Activated T-cell treated with anti-CD3 and anti-CD28 coated beads, Interleukin-2, amount 50 U/mL, for 1 hour (primary cell): ENCODE measurements around the gene SLC35E4.
"Not testable (repeated sequence)": the region's sequence is repeated elsewhere in the genome, so short reads cannot be mapped to it uniquely, and the experiment has no call there.

Experiments
- DNase-seq: peaks from one replicate; pipeline ENCODE4 v3.0.0-alpha.2; 2020

Gene SLC35E4

GRCh38 chr22:30612789-30613188, 22.8 kb upstream of the SLC35E4 start:
- DNase-seq: no peak

GRCh38 chr22:30614268-30614667, 21.3 kb upstream of the SLC35E4 start:
- DNase-seq: no peak

- no peak for DNase-seq
Measured at GRCh38 chr22:30614879-30615278, 20.7 kb upstream of the SLC35E4 start.

DNA sequence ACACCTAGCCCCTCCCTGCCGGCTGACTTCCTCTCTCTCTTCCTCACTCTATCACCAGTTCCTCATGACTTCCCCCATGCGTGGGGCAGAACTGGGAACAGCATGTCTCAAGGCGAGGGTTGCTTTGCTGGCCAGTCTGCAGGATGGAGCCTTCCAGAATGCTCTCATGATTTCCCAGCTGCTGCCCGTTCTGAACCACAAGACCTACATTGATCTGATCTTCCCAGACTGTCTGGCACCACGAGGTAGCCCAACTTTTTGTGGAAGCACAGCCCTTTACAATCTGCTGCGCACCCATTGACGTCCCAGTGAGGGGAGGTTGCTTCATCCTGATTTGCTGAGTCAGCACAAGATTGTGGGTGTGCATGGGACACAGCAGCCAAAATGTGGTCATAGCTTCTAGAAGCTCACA, 20.0 kb upstream of the SLC35E4 start:
- no peak for DNase-seq

DNA sequence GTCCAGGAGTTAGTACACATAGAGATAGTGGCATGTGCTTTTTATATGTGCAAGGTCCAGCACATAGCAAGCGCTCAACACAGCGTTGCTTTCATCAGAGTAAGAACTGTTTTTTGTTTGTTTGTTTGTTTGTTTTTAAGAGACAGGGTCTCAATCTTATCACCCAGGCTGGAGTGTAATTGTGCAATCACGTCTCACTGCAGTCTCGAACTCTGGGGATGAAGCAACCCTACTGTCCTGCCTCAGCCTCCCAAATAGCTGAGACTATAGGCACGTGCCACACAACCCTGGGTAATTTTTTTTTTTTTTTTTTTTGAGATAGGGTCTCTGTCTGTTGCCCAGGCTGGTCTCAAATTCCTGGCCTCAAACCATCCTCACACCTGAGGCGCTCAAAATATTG, 17.8 kb upstream of the SLC35E4 start:
- no peak for DNase-seq

DNA sequence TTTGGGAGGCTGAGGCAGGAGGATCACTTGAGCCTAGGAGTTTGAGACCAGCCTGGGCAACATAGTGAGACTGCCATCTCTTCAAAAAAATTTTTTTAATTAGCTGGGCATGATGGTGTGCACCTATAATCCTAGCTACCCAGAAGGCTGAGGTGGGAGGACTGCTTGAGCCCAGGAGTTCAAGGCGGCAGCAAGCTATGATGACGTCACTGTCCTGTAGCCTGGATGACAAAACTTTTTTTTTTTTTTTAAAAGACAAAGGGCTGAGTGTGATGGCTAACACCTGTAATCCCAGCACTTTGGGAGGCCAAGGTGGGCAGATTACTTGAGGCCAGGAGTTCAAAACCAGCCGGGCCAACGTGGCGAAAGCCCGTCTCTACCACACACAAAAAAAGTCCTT, 15.7 kb upstream of the SLC35E4 start:
- DNase-seq: not testable (repeated sequence)

GRCh38 chr22:30626413-30626812, 9.2 kb upstream of the SLC35E4 start:
- DNase-seq: no peak

DNA sequence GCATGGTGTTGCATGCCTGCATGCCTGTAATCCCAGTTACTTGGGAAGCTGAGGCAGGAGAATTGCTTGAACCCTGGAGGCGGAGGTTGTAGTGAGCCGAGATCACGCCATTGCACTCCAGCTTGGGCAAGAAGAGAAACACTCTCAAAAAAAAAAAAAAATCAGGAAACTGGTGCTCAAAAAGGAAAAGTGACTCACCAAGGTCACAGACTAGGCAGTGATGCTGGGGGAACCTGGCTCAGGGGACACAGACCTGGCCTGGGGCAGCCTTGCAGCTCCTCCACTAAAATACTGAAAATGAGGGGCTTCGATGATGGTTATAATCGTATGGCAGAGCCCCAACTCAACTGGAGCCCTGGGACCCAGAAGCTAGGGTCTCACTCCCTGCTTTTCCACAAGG, 8.1 kb upstream of the SLC35E4 start:
- DNase-seq: no peak

DNA sequence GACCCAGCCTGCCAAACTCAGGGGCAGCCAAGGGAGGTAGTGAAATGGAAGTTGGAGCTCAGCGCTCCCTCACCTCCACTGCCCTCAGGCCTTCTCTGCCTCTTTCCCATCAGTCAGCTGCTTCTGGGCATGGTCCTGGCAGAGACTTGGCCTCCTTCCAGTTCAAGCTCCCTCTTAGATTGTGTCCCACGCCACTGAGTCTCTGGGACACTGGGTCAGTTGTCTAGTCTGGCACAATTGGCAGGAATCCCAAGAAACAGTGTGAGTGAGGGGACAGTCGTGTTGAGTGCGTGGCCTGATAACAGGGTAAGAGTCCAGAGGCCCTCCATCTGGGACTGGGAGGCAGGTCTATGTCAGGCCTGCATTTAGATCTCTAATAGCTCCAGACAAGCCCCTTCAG, 7.1 kb upstream of the SLC35E4 start:
- no peak for DNase-seq

- not testable (repeated sequence) for DNase-seq
Measured at GRCh38 chr22:30631469-30631868, 4.1 kb upstream of the SLC35E4 start.

GRCh38 chr22:30634471-30635233, 929 bp upstream of the SLC35E4 start:
- peak; percentile 93 for DNase-seq

DNA sequence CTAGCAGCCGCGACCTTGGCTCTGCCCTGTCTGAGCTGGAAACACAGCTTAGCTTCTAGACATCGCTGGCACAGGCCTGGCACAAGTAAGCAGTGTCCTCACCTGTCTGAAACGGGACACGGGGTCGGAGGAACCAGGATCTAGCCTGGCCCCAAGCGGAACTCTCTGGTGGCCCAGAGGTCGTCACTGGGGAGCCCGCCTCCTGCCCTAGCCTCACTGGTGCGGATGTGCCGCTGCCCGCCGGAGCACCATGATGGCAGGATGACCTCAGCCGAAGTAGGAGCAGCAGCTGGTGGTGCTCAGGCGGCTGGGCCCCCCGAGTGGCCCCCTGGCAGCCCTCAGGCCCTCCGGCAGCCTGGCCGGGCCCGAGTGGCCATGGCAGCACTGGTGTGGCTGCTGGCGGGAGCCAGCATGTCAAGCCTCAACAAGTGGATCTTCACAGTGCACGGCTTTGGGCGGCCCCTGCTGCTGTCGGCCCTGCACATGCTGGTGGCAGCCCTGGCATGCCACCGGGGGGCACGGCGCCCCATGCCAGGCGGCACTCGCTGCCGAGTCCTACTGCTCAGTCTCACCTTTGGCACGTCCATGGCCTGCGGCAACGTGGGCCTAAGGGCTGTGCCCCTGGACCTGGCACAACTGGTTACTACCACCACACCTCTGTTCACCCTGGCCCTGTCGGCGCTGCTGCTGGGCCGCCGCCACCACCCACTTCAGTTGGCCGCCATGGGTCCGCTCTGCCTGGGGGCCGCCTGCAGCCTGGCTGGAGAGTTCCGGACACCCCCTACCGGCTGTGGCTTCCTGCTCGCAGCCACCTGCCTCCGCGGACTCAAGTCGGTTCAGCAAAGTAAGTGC, 871 bp downstream of the SLC35E4 start:
- peak; percentile 42 for DNase-seq

DNA sequence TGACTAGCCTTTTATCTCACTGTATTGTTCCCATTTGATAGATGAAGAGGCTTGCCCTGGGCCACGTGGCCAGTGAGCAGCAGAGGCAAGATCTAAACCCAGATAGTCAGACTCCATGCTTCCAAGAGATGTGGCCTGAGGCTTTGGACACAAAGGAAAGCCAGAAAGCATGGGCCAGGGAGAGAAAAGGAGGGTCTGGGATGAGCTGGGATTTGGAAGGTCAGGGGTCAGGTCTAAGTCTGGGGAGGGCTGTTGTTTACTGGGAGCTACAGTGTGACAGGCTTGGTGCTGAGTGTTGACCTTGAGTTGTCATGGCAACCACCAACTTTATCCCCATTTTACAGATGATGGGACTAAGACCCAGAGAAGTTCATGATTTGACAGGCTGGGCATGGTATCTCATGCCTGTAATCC, 2.1 kb downstream of the SLC35E4 start:
- DNase-seq: no peak

DNA sequence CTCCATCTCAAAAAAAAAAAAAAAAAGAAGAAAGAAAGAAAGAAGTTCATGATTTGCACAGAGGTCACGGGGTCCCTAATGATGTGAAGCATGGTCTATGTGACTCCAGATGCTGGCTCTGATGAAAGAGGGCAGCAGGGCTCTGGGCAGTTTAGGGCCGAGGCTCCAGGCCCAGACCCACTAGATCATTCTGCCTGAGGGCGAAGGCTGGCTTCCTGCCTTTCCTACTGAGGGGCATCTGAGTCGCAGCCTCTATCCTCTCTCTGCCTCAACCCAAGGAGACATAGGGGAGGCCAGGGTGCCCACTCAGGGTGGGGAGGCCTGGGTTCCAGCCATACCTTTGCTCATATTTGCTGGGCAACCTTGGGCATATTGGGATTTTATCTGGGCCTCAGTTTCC, 4.8 kb downstream of the SLC35E4 start:
- no peak for DNase-seq

DNA sequence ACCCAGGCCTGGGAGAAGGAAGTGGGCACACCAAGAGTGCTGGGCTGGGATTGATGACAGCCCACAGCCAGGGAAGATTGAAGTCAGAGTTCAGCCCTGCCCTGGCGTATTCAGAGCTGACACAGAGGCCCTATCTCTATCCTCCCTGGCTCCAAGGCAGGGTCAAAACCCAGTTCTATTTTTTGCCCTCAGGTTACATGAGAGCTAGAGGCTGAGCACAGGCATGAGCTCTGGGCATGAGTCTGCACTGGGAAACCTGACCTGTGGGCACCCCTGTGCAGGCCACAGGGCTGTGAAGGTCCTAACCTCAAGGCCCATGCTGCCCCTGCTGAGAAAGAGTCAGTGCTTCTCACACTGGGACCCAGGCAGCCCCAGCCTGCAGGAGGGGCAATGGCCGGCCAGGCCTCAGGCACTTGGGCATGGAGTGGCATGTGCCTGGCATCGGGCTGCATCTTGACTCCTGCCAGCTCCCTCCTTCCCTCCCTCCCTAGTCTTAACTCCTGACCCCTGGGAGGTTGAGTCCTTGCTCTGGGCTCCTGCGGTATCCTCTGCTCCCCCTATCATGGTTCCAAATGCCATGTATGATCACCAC, 5.4 kb downstream of the SLC35E4 start:
- DNase-seq: no peak

DNA sequence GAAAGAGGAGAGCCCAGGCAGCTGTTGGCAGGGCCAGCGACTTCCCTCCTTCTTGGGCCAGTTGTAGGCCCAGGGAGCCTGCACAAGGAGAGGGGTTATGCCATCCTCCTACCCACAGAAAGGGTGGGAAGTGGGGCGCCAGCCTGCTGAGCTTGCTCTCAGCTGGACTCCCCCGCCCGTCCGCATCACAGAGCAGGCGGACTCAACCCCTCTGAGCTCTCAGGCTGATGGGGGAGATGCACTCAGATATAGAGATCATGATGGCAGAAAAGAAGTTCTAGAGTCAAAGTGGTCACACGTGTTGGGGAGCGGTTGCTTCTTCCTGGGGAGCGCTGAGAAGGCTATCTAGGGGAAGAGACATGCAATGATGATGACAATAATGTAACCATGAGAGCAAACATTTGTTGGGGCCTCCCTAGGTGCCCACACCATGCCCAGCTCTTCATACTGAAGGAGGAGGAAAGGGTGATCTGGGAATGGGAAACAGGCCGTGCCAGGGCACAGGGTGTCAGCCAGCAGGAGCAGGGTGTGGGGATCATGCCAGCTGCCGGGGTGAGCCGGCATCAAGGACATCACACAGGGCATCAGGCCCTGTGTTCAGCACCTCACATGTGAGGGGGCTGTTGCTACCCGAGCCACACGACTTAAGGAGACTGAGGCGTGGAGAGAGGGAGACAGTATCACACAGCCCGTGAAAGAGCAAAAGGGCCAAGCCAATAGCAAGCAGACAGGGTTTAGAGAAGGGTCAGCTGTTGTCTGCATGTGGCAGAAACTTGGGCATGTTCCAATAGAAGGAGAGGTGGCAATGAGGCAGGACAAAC, 7.7 kb downstream of the SLC35E4 start:
- no peak for DNase-seq

- no peak for DNase-seq
Measured at GRCh38 chr22:30646518-30647160, 11.1 kb downstream of the SLC35E4 start.

DNA sequence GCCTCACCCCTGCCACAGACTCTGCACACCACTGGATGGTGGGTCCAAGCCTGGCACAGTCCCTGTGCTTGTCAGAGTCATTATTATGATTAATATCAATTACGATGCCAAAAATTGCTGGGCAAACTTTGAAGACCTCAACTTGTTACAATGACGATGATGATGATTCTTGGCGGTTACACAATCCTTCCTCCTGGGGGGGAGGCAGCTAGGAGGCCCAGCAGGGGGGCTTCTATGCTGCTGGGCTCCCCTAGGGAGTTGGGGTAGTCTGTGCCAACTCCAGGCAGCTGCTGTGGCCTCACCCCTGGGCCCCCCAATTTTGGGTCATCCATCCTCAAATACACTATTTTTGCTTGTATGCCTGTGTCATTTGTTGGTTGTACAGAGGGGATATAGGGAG, 12.0 kb downstream of the SLC35E4 start:
- no peak for DNase-seq

GRCh38 chr22:30648825-30649224, 13.2 kb downstream of the SLC35E4 start:
- DNase-seq: no peak

- DNase-seq: peak; percentile 63
Measured at GRCh38 chr22:30649430-30650007, 13.9 kb downstream of the SLC35E4 start.

DNA sequence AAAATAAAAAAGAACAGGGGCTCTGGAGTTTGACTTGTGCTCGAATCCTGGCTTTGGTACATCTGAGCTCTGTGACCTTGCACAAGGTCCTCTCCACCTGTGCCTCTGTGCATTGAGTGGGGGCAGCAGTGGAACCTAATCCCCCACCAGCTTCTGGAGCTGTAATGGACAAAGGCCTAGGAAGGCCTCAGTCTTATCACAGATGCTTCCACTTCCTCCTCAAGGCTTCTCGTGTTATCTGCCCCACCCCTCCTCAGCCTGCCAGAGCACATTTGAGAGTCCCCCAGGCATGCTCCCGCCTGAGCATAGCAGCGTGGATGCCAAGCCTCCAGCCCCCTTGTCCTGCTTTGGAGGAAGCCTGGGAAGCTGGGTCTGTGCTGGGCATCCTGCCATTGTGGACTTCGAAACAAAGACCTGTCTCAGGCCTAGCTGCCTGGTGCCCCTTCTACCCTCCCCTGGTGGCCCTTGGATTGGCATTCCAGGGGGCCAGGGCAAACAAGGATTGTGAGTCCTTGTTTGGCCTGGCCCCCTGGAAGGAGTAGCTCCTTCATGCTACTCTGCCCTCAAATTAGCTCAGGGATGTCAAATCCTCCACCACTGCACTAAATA, 15.0 kb downstream of the SLC35E4 start:
- no peak for DNase-seq

DNA sequence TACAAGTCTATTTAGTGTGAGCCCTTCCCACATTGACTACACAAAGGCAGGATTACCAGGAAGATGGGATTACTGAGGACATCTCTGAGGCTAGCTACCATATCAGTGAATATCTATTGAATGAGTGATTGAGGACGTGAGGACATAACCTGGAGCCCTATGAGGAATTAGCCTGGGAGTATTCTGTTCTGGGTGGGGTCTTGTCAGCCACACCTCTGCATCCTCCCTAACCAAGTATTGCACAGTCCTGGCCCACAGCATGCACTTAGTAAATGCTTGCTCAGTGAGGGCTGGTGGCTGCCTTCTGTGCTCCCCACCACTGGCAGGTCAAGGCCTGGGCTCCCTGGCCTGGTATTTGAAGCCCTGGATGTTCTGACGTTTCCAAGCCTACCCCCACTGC, 17.3 kb downstream of the SLC35E4 start:
- no peak for DNase-seq
